DND-41 (cell line): ENCODE data around the gene LCNL1.

Experiments used
- CTCF ChIP-seq: IDR thresholded peaks from 2 replicates; pipeline ENCODE4 v1.5.1; 2012; ENCODE audit warnings: borderline replicate concordance, low read length, moderate library complexity, mild to moderate bottlenecking; ENCODE audit not compliant: poor library complexity, severe bottlenecking; ENCODE audit errors: extremely low read depth
- EZH2 ChIP-seq: IDR thresholded peaks from 3 replicates; pipeline ENCODE4 v1.6.1; 2012; ENCODE audit warnings: borderline replicate concordance, low read depth, mild to moderate bottlenecking, moderate library complexity, low read length, inconsistent platforms; ENCODE audit not compliant: severe bottlenecking

- no peak for TF ChIP-seq CTCF
- TF ChIP-seq EZH2, result no peak
These were observed 49.3 kb downstream of the LCNL1 start, which contains the start of gene FUT7 for GRCh38 chr9:137031904-137032640.
